ENCODE measurements around the gene MTHFD2L.

- TF ChIP-seq EZH2 (IDR thresholded peaks at IDR 0.05; ENCODE audit: low read depth) = no peak
- TF ChIP-seq CTCF (conservative IDR thresholded peaks at IDR 0.05) = no peak
Measured at GRCh38 chr4:74111306-74111975, 46.5 kb upstream of the MTHFD2L start.
